Smooth muscle cell (in vitro differentiated cells): ENCODE data around the gene RCN2. TPM values are rescaled to one million over a fixed set of nuclear protein-coding genes. Genes with fewer than 3 reads are reported as not detected.

Experiments
- DNase-seq: peaks from one replicate; lab custom pipeline; 2025; ENCODE audit not compliant: unreplicated experiment; lab: John Stamatoyannopoulos, UW
- H2AFZ ChIP-seq: fragments of 200-600 bp; sonication (generic); 2 replicates; pipeline ENCODE4 v1.6.0; 2016; ENCODE audit warnings: antibody characterized with exemption, low read depth, mild to moderate bottlenecking
- H3F3A ChIP-seq: fragments of 200-600 bp; sonication (generic); 2 replicates; pipeline ENCODE4 v1.6.0; 2017; ENCODE audit warnings: antibody characterized with exemption, low read depth
- H3K27ac ChIP-seq: fragments of 200-600 bp; sonication (generic); 2 replicates; pipeline ENCODE4 v1.5.1; 2016; ENCODE audit warnings: low read depth, mild to moderate bottlenecking
- H3K27me3 ChIP-seq: fragments of 200-600 bp; sonication (generic); 2 replicates; pipeline ENCODE4 v1.6.1; 2016; ENCODE audit warnings: low read depth, mild to moderate bottlenecking
- H3K36me3 ChIP-seq: fragments of 200-600 bp; sonication (generic); 2 replicates; pipeline ENCODE4 v1.5.1; 2016; ENCODE audit warnings: low read depth
- H3K4me1 ChIP-seq: fragments of 200-600 bp; sonication (generic); 2 replicates; pipeline ENCODE4 v1.5.1; 2016; ENCODE audit warnings: low read depth
- H3K4me2 ChIP-seq: fragments of 200-600 bp; sonication (generic); 2 replicates; pipeline ENCODE4 v1.6.0; 2016; ENCODE audit warnings: mild to moderate bottlenecking
- H3K4me3 ChIP-seq: fragments of 200-600 bp; sonication (generic); 2 replicates; pipeline ENCODE4 v1.5.1; 2016; ENCODE audit warnings: mild to moderate bottlenecking
- H3K79me2 ChIP-seq: fragments of 200-600 bp; sonication (generic); 2 replicates; pipeline ENCODE4 v1.6.0; 2016; ENCODE audit warnings: low read depth, mild to moderate bottlenecking
- H3K9ac ChIP-seq: fragments of 200-600 bp; sonication (generic); 2 replicates; pipeline ENCODE4 v1.6.0; 2016; ENCODE audit warnings: low read depth
- H3K9me3 ChIP-seq: fragments of 200-600 bp; sonication (generic); replicated peaks from 2 replicates; pipeline ENCODE4 v1.5.1; 2016; ENCODE audit warnings: low read depth
- H4K20me1 ChIP-seq: fragments of 200-600 bp; sonication (generic); 2 replicates; pipeline ENCODE4 v1.6.0; 2016; ENCODE audit warnings: low read depth
- WGBS: methylation state at CpG from one replicate; pipeline ENCODE4 v1.1.7; 2016; ENCODE audit warnings: low lambda C conversion rate; 5-methylcytosine and 5-hydroxymethylcytosine counted together
- polyA plus RNA-seq: library from polyadenylated mRNA; unstranded; fragments of >200 nt; fragmentation: Nextera tagmentation; extraction: Ambion mirVana; gene quantifications from 2 replicates; pipeline ENCODE4 v1.2.1, GENCODE V29; 2016
- total RNA-seq: library from RNA; depleted of rRNA; stranded (reverse); fragments of >200 nt; gene quantifications from 2 replicates; pipeline ENCODE4 v1.2.3, GENCODE V29; 2014
- TF ChIP-seq, protein P1 (sequence below): fragments of 200-600 bp; sonication (generic); IDR thresholded peaks from 2 replicates; pipeline ENCODE4 v1.5.1; 2017; ENCODE audit warnings: borderline replicate concordance, mild to moderate bottlenecking, antibody characterized with exemption; ENCODE audit not compliant: insufficient read depth, poor library complexity, severe bottlenecking

RCN2 gene
- total and polyA plus RNA-seq, 2 experiments from 2014 or later: 190 to 200 TPM

DNA sequence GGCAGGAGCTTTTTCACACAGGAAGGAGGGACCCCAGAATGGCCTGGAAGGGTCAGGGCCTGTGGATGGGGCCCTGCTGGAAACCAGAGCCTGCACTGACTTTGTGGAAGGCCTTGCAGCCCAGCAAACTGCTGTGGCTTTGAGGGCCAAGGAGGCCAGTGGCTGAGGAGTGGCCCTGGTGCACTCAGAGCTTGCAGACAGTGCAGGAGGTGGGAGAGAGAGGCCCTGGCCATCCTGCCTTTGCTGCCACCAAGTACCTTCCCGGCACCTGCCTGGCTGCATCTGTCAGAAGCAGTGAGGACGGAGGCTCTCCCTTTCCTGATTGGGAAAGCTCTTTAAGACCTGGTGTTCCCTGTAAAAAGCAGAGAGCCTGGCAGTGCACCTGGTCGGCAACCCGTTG lies 69.8 kb downstream of the RCN2 start:
- H3K4me3 ChIP-seq: no peak overlapping the region
- DNase-seq: no peak
- H3F3A ChIP-seq: no peaks in the 10 kb centered on the region
- TF ChIP-seq, protein P1, sequence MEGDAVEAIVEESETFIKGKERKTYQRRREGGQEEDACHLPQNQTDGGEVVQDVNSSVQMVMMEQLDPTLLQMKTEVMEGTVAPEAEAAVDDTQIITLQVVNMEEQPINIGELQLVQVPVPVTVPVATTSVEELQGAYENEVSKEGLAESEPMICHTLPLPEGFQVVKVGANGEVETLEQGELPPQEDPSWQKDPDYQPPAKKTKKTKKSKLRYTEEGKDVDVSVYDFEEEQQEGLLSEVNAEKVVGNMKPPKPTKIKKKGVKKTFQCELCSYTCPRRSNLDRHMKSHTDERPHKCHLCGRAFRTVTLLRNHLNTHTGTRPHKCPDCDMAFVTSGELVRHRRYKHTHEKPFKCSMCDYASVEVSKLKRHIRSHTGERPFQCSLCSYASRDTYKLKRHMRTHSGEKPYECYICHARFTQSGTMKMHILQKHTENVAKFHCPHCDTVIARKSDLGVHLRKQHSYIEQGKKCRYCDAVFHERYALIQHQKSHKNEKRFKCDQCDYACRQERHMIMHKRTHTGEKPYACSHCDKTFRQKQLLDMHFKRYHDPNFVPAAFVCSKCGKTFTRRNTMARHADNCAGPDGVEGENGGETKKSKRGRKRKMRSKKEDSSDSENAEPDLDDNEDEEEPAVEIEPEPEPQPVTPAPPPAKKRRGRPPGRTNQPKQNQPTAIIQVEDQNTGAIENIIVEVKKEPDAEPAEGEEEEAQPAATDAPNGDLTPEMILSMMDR: no peak
- 80% methylated on average over 4 of the region's 4 CpGs for WGBS
- H4K20me1 ChIP-seq: no peaks in the 10 kb centered on the region
- H3K4me1 ChIP-seq: no peaks in the 10 kb centered on the region
- H3K27me3 ChIP-seq: no peaks in the 10 kb centered on the region
- no peaks in the 10 kb centered on the region for H3K79me2 ChIP-seq
- no peak overlapping the region for H3K9ac ChIP-seq
- H2AFZ ChIP-seq: no peak overlapping the region
- no peaks in the 10 kb centered on the region for H3K36me3 ChIP-seq
- H3K4me2 ChIP-seq: no peak overlapping the region
- no peaks in the 10 kb centered on the region for H3K9me3 ChIP-seq
- no peak overlapping the region for H3K27ac ChIP-seq

DNA sequence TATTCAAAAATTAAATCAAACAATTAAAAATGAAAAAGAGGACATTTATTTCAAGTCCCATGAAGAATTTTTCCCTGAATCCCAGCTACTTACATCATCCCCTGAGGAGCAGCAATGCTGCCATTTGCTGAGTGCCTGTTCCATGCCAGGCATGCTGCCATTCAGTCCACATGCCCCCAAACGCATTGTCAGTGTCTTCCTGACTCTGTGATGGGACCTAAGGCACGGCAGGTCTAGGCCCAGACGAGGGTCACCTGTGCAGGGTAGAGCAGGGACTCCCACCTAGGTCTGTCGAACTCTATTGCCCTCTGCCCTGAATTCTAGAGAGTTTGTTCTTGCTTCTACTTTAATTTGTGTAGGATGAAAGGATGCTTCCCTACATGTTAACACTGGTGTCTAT lies 70.4 kb downstream of the RCN2 start:
- H2AFZ ChIP-seq: no peak overlapping the region
- WGBS: 85% methylated on average over 4 of the region's 4 CpGs
- H3K4me3 ChIP-seq: no peak overlapping the region
- no peak for DNase-seq
- no peak overlapping the region for H3K27ac ChIP-seq
- no peaks in the 10 kb centered on the region for H3K27me3 ChIP-seq
- TF ChIP-seq, protein P1: no peak
- no peaks in the 10 kb centered on the region for H3K79me2 ChIP-seq
- H3K36me3 ChIP-seq: no peaks in the 10 kb centered on the region
- H3K4me1 ChIP-seq: no peaks in the 10 kb centered on the region
- no peak overlapping the region for H3K9ac ChIP-seq
- H4K20me1 ChIP-seq: no peaks in the 10 kb centered on the region
- H3K4me2 ChIP-seq: no peak overlapping the region
- H3F3A ChIP-seq: no peaks in the 10 kb centered on the region
- H3K9me3 ChIP-seq: no peaks in the 10 kb centered on the region

- 85% methylated on average over 7 of the region's 7 CpGs for WGBS
- Histone ChIP-seq H3K79me2 (no peaks in the 10 kb centered on the region), H3K9ac (no peak overlapping the region), H4K20me1 (no peaks in the 10 kb centered on the region), H3K36me3 (no peaks in the 10 kb centered on the region), H3K27ac (no peak overlapping the region), H3K9me3 (no peaks in the 10 kb centered on the region), H3K4me2 (no peak overlapping the region), H3K4me1 (no peaks in the 10 kb centered on the region), H3K4me3 (no peak overlapping the region), H3F3A (no peaks in the 10 kb centered on the region), H3K27me3 (no peaks in the 10 kb centered on the region), H2AFZ (no peak overlapping the region)
- no peak for DNase-seq
- TF ChIP-seq, protein P1: no peak
These were observed 70.9 kb downstream of the RCN2 start for GRCh38 chr15:77002436-77002835.
